RWPE1 (cell line): ENCODE results near the gene MUC21.
"Not testable (repeated sequence)": the region's sequence is repeated elsewhere in the genome, so short reads cannot be mapped to it uniquely, and the experiment has no call there.

Experiments used
- CTCF ChIA-PET: fragments of 350-600 bp; sonication (Branson Sonifier 250); formaldehyde crosslinking; extraction: SDS; loops from one replicate; lab custom pipeline; 2021; lab: Yijun Ruan, JAX
- POLR2A ChIA-PET: fragments of 400-600 bp; formaldehyde crosslinking; extraction: SDS; loops from one replicate; lab custom pipeline; 2020; ENCODE audit warnings: antibody characterized with exemption; ENCODE audit not compliant: low non-redundant PET; lab: Yijun Ruan, JAX
- DNase-seq: peaks from one replicate; pipeline ENCODE4 v3.0.0; 2012; ENCODE audit warnings: low spot score
- H3K27ac ChIP-seq: fragments of 450-650 bp; 2 replicates; pipeline ENCODE4 v1.5.1; 2017
- TF ChIP-seq, protein P1 (sequence below): fragments of 450-650 bp; conservative IDR thresholded peaks from 2 replicates; pipeline ENCODE4 v1.5.1; 2017; ENCODE audit warnings: low read depth, mild to moderate bottlenecking

Gene MUC21

DNA sequence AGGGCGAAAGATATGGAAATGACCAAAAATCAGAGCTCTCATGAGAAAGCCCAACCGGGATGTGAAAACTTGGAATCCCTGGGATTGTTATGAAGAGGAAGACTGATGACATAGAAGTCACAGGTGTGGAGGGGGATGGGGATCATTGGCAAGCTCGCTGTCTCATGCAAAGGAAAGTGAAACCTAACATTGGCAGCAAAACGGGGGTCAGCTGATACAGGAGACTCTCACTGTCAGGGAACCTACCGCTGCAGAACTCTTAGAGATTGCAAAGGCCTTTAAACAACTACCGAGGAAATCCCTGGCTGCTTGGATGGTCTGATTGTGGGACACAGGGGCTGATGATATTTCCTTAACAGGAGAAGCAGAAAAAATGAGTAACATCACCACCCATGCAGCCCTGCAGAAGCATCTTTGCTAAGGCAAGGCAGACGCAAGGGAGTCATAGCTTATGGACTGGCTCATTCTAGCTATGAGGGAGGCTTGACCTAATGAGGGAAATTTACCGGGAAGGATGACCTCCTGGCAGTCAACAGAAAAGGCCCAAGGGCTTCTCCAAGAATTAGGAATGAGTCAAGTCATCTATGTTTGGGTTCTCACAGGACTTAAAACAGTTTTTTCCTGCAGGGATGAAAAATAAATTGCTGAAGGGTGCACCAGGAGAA lies 7.0 kb downstream of the MUC21 start:
- no peak for DNase-seq
- ChIA-PET POLR2A (no interaction called here), CTCF (interaction anchor here (1.2 kb wide), 1 partner anchor 100 kb away, joined by 5 read pairs; no protein-coding TSS in a partner anchor)
- TF ChIP-seq, protein P1, sequence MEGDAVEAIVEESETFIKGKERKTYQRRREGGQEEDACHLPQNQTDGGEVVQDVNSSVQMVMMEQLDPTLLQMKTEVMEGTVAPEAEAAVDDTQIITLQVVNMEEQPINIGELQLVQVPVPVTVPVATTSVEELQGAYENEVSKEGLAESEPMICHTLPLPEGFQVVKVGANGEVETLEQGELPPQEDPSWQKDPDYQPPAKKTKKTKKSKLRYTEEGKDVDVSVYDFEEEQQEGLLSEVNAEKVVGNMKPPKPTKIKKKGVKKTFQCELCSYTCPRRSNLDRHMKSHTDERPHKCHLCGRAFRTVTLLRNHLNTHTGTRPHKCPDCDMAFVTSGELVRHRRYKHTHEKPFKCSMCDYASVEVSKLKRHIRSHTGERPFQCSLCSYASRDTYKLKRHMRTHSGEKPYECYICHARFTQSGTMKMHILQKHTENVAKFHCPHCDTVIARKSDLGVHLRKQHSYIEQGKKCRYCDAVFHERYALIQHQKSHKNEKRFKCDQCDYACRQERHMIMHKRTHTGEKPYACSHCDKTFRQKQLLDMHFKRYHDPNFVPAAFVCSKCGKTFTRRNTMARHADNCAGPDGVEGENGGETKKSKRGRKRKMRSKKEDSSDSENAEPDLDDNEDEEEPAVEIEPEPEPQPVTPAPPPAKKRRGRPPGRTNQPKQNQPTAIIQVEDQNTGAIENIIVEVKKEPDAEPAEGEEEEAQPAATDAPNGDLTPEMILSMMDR, result no peak
- H3K27ac ChIP-seq, result no peak overlapping the region

DNA sequence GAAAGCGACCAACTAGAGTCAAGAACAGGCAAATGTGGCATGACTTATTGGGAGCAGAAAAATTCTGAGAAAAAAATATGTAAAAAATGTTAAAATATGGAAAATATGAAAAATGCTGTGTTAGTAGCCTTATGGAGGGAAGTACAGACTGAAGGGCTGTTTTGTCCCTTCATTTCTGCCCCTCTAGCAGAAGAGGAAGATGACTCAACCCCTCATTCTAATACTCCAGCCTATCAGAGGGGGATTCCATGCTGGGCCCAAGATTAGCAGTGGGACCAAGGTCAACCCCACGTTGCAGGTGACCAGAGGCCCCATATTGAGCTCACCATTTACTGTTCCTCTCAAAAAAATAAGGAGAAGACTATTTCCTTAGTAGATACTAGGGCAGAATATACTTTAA lies 8.4 kb downstream of the MUC21 start:
- TF ChIP-seq, protein P1, result no peak
- ChIA-PET POLR2A (no interaction called here), CTCF (interaction anchor here (0.7 kb wide), 1 partner anchor 292 kb away, joined by 4 read pairs; no protein-coding TSS in a partner anchor)
- DNase-seq, result no peak
- H3K27ac ChIP-seq, result no peak overlapping the region

GRCh38 chr6:30997301-30997700 lies 13.8 kb downstream of the MUC21 start:
- DNase-seq, result no peak
- H3K27ac ChIP-seq, result no peak overlapping the region
- POLR2A ChIA-PET, result no interaction called here
- CTCF ChIA-PET, result no interaction called here
- TF ChIP-seq, protein P1, result no peak

- CTCF ChIA-PET, result no interaction called here
- no peak overlapping the region for H3K27ac ChIP-seq
- DNase-seq, result no peak
- TF ChIP-seq, protein P1, result no peak
- POLR2A ChIA-PET, result no interaction called here
Measured at GRCh38 chr6:30998785-30999184, 15.3 kb downstream of the MUC21 start.

GRCh38 chr6:31000067-31000860 lies 16.7 kb downstream of the MUC21 start:
- DNase-seq, POLR2A ChIA-PET, H3K27ac ChIP-seq: not testable (repeated sequence)
- CTCF ChIA-PET, result interaction anchor here (0.6 to 0.7 kb wide), 2 partner anchors 449 to 590 kb away, joined by 3 to 4 read pairs; no protein-coding TSS in a partner anchor

GRCh38 chr6:31001281-31001888 lies 17.9 kb downstream of the MUC21 start:
- ChIA-PET CTCF (interaction anchor here (0.7 kb wide), 1 partner anchor 589 kb away, joined by 4 read pairs; no protein-coding TSS in a partner anchor), POLR2A (no interaction called here)
- no peak for DNase-seq
- no peak overlapping the region for H3K27ac ChIP-seq
- TF ChIP-seq, protein P1, result no peak
